SK-N-SH treated with all-trans-retinoic acid at 6 μM for 48 hours (cell line): ENCODE measurements around the gene MYRF.

Source experiments
- ARNTL ChIP-seq: fragments of 450-650 bp; formaldehyde crosslinking; IDR thresholded peaks from 2 replicates; pipeline ENCODE4 v1.5.0; 2020; ENCODE audit warnings: low read depth, mild to moderate bottlenecking, moderate library complexity, borderline replicate concordance
- BACH2 ChIP-seq: fragments of 250-450 bp; sonication (Bioruptor Pico); IDR thresholded peaks from 2 replicates; pipeline ENCODE4 v1.9.0; 2021; ENCODE audit warnings: mild to moderate bottlenecking, borderline replicate concordance
- OSR1 ChIP-seq: fragments of 250-450 bp; sonication (Bioruptor Pico); IDR thresholded peaks from 2 replicates; pipeline ENCODE4 v1.8.0; 2022; ENCODE audit warnings: moderate library complexity, mild to moderate bottlenecking, inconsistent platforms
- PPARA ChIP-seq: fragments of 250-450 bp; sonication (Bioruptor Pico); IDR thresholded peaks from 2 replicates; pipeline ENCODE4 v1.5.0; 2020; ENCODE audit warnings: mild to moderate bottlenecking, borderline replicate concordance
- RARB ChIP-seq: fragments of 250-450 bp; sonication (Bioruptor Pico); IDR thresholded peaks from 2 replicates; pipeline ENCODE4 v1.8.0; 2021; ENCODE audit warnings: mild to moderate bottlenecking, moderate library complexity
- SNAI2 ChIP-seq: fragments of 250-450 bp; sonication (Bioruptor Pico); IDR thresholded peaks from 2 replicates; pipeline ENCODE4 v1.5.0; 2020; ENCODE audit warnings: mild to moderate bottlenecking, moderate library complexity
- TOX ChIP-seq: fragments of 250-450 bp; sonication (Bioruptor Pico); IDR thresholded peaks from 2 replicates; pipeline ENCODE4 v1.8.0; 2021; ENCODE audit warnings: mild to moderate bottlenecking, moderate library complexity, borderline replicate concordance
- ZFP30 ChIP-seq: fragments of 450-650 bp; formaldehyde crosslinking; IDR thresholded peaks from 2 replicates; pipeline ENCODE4 v1.5.0; 2022; ENCODE audit warnings: mild to moderate bottlenecking, moderate library complexity
- ZNF565 ChIP-seq: fragments of 450-650 bp; formaldehyde crosslinking; conservative IDR thresholded peaks from 2 replicates; pipeline ENCODE4 v1.5.0; 2020; ENCODE audit warnings: low read depth, mild to moderate bottlenecking, moderate library complexity
- ZNF70 ChIP-seq: fragments of 450-650 bp; formaldehyde crosslinking; IDR thresholded peaks from 2 replicates; pipeline ENCODE4 v1.5.0; 2020; ENCODE audit warnings: mild to moderate bottlenecking, moderate library complexity
- TF ChIP-seq, protein P1 (sequence below): fragments of 250-450 bp; sonication (Bioruptor Pico); IDR thresholded peaks from 2 replicates; pipeline ENCODE4 v1.5.1; 2020; ENCODE audit warnings: low read depth, mild to moderate bottlenecking, moderate library complexity
- TF ChIP-seq, protein P2 (sequence below): fragments of 250-450 bp; sonication (Bioruptor Pico); IDR thresholded peaks from 2 replicates; pipeline ENCODE4 v1.8.0; 2020; ENCODE audit warnings: mild to moderate bottlenecking, moderate library complexity, borderline replicate concordance
- TF ChIP-seq, protein P3 (sequence below): fragments of 250-450 bp; sonication (Bioruptor Pico); IDR thresholded peaks from 2 replicates; pipeline ENCODE4 v1.5.1; 2021; ENCODE audit warnings: mild to moderate bottlenecking, moderate library complexity

DNA sequence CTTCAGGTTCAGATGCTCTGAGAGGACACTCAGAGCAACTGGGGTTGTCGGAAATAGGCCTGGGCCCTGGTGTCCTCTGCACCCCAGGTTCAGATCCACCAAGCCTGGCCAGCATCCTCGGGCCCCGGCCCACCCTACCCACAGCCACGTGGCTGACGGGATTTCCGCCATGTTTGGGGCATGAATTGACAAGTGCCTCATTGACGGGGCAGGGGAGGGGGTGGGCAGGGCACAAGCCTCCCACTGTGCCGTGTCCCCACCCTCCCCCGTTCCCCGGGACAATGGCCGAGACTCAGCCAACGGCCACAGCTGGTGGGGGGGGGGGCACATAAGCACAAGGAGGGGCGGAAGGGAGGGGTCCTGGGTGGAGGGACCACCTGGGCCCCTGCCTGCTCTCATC lies 8.5 kb downstream of the MYRF start:
- TF ChIP-seq RARB (no peak), ZNF565 (CRISPR knock-in tag) (no peak), TOX (CRISPR knock-in tag) (no peak), PPARA (no peak), ZNF70 (CRISPR knock-in tag) (no peak), BACH2 (CRISPR knock-in tag) (no peak), ARNTL (CRISPR knock-in tag) (no peak), SNAI2 (CRISPR knock-in tag) (no peak), ZFP30 (CRISPR knock-in tag) (no peak), OSR1 (CRISPR knock-in tag) (no peak)
- TF ChIP-seq, protein P1, sequence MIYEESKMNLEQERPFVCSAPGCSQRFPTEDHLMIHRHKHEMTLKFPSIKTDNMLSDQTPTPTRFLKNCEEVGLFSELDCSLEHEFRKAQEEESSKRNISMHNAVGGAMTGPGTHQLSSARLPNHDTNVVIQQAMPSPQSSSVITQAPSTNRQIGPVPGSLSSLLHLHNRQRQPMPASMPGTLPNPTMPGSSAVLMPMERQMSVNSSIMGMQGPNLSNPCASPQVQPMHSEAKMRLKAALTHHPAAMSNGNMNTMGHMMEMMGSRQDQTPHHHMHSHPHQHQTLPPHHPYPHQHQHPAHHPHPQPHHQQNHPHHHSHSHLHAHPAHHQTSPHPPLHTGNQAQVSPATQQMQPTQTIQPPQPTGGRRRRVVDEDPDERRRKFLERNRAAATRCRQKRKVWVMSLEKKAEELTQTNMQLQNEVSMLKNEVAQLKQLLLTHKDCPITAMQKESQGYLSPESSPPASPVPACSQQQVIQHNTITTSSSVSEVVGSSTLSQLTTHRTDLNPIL (CRISPR knock-in tag), result no peak
- TF ChIP-seq, protein P2, sequence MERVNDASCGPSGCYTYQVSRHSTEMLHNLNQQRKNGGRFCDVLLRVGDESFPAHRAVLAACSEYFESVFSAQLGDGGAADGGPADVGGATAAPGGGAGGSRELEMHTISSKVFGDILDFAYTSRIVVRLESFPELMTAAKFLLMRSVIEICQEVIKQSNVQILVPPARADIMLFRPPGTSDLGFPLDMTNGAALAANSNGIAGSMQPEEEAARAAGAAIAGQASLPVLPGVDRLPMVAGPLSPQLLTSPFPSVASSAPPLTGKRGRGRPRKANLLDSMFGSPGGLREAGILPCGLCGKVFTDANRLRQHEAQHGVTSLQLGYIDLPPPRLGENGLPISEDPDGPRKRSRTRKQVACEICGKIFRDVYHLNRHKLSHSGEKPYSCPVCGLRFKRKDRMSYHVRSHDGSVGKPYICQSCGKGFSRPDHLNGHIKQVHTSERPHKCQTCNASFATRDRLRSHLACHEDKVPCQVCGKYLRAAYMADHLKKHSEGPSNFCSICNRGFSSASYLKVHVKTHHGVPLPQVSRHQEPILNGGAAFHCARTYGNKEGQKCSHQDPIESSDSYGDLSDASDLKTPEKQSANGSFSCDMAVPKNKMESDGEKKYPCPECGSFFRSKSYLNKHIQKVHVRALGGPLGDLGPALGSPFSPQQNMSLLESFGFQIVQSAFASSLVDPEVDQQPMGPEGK (CRISPR knock-in tag), result no peak
- TF ChIP-seq, protein P3, sequence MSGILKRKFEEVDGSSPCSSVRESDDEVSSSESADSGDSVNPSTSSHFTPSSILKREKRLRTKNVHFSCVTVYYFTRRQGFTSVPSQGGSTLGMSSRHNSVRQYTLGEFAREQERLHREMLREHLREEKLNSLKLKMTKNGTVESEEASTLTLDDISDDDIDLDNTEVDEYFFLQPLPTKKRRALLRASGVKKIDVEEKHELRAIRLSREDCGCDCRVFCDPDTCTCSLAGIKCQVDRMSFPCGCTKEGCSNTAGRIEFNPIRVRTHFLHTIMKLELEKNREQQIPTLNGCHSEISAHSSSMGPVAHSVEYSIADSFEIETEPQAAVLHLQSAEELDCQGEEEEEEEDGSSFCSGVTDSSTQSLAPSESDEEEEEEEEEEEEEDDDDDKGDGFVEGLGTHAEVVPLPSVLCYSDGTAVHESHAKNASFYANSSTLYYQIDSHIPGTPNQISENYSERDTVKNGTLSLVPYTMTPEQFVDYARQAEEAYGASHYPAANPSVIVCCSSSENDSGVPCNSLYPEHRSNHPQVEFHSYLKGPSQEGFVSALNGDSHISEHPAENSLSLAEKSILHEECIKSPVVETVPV (CRISPR knock-in tag), result no peak
